Umbilical cord (tissue), 2 donors: ENCODE data around the gene ADGRE2. TPM values are rescaled to one million over a fixed set of nuclear protein-coding genes. Genes with fewer than 3 reads are reported as not detected.
A peak's percentile ranks its signal among the peaks of the same experiment; 100 is the strongest.

ENCODE experiments used
- DNase-seq: peaks from one replicate; pipeline ENCODE4 v3.0.0-alpha.2; 2015; ENCODE audit warnings: low spot score
- total RNA-seq: library from RNA; depleted of rRNA; stranded (reverse); fragments of >200 nt; gene quantifications from one replicate; pipeline ENCODE4 v1.2.3, GENCODE V29; 2014; ENCODE audit warnings: low replicate concordance; ENCODE audit not compliant: insufficient read depth

ADGRE2 gene
- total RNA-seq, 1 donor from 2014 or later, result 3.9 TPM

GRCh38 chr19:14735915-14736314, 42.4 kb downstream of the ADGRE2 start:
- no peak for DNase-seq

- DNase-seq, result no peak
These were observed 44.8 kb downstream of the ADGRE2 start for GRCh38 chr19:14733574-14733973.

DNA sequence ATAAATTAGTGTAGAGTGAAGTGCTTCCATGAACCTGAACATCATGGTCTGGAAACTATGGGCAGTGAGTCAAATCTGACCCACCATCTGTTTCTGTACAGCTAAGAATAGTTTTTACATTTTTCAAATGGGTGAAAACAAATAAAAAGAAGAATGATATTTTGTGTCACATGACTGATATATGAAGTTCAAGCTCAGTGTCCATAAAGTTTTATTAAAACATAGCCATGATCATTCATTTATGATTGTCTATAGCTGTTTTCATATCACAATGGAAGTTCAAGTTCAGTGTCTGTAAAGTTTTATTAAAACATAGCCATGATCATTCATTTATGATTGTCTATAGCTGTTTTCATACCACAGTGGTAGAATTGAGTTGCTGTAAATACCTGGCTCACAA, 45.9 kb downstream of the ADGRE2 start:
- no peak for DNase-seq

DNA sequence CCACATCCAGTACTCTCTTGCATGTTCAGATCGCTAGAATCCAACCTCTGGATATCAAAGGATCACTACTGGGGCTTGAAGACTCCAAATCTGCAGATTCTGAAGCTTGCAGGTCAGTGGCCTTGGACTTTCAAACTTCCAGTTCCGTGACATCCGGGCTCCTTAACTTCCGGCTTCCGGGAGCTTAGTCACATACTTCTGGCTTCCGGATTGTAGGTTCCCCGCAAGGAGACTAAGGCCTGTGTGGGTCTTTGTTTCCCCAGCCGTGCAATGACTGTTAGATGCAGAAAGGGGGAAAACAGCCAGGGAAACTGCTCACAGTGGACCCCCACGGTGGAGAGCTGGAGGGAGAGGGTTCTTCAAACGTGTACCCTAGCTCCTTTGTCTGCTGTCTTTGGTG, 47.2 kb downstream of the ADGRE2 start:
- DNase-seq, result no peak

- DNase-seq, result no peak
These were observed 49.8 kb downstream of the ADGRE2 start for GRCh38 chr19:14728595-14728994.

DNA sequence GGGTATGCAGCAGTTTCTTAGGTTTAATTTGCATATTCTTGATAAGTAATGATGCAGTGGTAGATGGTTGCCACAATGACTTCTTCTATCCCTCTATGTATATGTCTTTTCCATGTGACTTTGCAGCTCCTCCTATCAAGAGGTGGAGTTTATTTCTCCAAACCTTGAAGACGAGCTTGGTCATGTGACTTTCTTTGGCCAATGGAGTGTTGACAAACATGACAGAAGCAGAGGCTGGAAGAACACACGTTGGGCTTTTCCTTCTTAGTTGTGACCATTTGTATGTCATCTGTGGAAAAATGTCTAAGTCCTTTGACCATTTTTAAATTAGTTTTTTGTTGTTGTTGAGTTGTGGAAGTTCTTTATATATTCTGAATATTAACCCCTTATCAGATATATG, 56.2 kb downstream of the ADGRE2 start:
- DNase-seq, result no peak

DNA sequence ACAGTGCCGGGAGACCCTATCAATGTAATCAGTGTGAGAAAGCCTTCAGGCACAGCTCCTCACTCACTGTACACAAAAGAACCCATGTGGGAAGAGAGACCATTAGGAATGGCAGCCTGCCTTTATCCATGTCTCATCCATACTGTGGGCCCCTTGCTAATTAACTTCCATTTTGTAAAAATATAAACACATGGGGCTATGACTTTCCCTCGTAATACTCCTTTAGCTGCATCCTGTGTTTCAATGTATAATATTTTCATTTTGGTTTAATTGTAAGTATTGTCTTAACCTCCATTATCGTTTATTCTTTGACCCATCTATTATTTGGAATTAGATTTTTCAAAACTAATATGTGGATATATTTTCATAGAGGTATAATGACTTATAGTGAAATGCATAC, 59.2 kb downstream of the ADGRE2 start:
- DNase-seq, result no peak

DNA sequence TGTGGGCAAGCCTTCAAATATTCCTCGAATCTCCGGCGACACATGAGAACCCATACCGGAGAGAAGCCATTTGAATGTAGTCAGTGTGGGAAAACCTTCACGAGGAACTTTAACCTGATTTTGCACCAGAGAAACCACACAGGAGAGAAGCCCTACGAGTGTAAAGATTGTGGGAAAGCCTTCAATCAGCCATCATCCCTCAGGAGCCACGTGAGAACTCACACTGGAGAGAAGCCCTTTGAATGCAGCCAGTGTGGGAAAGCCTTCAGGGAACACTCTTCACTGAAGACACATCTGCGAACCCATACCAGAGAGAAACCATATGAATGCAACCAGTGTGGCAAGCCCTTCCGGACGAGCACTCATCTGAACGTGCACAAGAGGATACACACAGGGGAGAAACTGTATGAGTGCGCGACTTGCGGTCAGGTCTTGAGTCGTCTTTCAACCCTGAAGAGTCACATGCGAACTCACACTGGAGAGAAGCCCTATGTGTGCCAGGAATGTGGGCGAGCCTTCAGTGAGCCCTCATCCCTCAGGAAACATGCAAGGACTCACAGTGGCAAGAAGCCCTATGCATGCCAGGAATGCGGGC, 59.7 kb downstream of the ADGRE2 start:
- DNase-seq, result no peak

DNA sequence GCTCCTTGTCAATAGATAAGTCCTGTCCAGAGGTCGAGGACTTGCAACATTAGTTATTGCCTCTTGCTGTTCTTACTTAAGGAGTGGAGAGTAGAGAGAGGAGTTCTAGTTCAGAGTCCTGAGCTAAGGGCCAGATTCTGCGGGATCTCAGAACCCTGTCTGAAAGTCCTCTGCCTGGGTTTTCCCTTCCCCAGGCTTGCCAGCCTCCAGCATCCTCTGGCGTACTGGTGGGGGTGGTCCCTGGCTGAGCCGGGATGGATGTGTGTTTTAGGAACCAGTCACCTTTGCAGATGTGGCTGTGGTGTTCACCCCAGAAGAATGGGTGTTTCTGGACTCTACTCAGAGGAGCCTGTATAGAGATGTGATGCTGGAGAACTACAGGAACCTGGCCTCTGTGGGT, 62.5 kb downstream of the ADGRE2 start:
- no peak for DNase-seq

GRCh38 chr19:14704450-14704849, 73.9 kb downstream of the ADGRE2 start:
- DNase-seq, result no peak

GRCh38 chr19:14703833-14704232, 74.5 kb downstream of the ADGRE2 start:
- DNase-seq, result no peak

DNA sequence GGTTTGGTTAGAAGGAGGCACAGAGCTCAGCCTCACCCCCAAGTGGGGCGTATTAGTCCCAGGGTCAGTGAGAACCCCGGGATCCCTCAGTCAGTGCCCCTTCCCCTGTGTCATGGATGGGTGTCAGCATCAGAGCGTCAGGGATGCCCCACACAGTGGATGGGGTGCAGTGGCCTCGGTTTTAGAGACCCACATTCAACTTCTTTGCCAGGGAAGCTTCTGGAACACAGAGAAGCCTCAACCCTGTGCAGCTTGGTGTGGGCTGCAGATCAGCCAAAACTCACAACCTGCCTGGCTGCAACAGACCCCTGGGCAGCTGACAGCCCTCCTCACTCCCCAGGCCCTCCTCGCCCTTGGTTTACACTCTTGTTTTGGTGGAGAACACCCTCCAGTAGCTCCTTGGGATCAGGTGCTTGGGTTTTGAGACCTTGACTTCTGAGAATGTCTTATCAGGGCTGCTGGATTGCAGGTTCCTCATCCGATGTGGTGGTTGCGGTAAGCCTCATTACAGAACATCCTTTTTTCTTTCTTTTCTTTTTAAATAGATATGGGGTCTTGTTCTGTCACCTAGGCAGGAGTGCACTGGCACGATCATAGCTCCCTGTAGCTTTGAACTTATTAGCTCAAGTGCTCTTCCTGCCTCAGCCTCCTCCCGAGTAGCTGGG, 77.5 kb downstream of the ADGRE2 start:
- no peak for DNase-seq

GRCh38 chr19:14699641-14700040, 78.7 kb downstream of the ADGRE2 start:
- DNase-seq, result no peak

GRCh38 chr19:14695471-14695870, 82.9 kb downstream of the ADGRE2 start:
- DNase-seq, result no peak

GRCh38 chr19:14694641-14695266, 83.6 kb downstream of the ADGRE2 start:
- no peak for DNase-seq

DNA sequence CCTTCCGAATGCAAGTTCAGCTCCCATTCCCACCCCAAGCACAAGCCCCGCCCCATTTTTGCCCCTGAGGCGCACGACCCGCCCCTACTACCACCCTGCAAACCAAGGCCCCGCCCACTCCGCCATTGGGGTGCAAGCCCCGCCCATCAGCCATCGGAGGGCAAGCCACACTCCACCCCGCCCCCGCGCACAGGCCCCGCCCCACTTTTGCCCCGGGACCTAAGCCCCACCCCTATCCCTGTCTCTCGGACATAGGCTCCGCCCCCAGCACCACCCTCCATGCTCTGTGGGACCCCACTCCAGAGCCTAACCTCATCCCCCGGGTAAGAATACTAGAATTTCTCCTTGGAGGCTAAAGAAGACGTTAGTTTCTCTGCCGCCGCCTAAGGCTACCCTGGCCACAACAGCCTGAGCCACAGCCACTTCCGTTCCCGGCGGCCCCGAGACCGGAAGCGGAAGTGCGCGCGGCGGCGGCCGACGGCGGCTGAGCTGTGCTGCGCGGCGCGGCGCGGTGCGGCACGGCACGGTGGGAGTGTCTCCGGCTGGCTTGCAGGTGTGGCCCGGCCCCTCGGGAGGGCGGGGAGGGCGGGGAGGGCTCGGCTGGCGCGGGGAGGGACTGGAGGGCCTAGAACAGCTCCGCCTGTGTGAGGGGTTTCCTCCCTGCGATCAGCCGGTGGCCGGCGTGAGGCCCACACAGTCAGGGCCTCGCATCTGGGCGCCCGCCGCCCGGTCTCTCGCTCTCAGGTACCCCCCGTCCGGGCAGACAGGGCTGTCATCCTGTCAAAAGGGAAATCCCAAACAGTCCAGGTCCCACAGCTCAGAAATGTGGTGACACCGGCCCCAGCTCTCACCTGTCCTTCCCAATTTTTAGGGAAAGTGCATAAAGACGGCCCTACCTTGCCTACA, 88.5 kb downstream of the ADGRE2 start, which contains the start of gene ZNF333:
ZNF333 (plus strand) TSS at position 451 of the 906 bp plus-strand sequence. CDS start 3,444 bp downstream, outside the sequence.
- peak; percentile 90 for DNase-seq

DNA sequence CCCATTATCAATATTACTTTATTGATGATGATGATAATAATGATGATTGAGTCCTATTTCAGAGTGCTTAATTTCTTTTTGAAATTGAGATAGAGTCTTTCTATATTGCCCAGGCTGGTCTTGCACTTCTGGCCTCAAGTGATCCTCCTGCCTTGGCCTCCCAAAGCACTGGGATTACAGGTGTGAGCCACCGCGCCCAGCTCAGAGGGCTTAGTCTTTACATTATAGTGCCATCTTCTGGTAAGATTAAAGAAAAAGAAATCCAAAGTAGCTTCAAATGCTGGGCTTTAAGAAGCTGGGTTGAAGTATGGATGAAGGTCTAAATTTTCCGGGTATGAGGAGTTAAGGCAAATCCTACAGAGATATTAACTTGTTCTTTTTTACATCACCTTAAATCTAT, 91.9 kb downstream of the ADGRE2 start:
- no peak for DNase-seq

DNA sequence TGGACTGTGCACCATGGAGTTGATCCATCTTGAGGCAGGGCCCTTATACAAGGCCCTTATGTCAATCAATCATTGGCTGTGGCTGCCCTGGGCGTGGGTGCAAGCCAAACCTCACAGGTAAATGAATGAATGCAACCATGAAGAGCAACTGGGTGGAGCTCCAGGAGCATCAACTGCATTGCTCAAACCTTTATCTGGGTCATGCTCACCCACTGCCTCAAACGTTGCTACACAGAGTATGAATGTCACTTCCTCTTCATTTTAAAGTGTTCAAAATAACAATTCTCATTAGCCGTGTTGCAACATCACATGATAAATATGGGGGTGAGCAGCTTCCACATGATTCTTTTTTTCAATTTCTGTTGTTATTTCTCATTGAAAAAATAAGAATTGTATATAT, 94.9 kb downstream of the ADGRE2 start:
- no peak for DNase-seq
